GM12874 (cell line): ENCODE results near the gene SPRED3.

Experiments used
- TF ChIP-seq, protein P1 (sequence below): IDR thresholded peaks from 2 replicates; pipeline ENCODE4 v1.5.1; 2011; ENCODE audit warnings: low read depth, mild to moderate bottlenecking, control low read depth, low read length, moderate library complexity; ENCODE audit not compliant: insufficient read depth

The SPRED3 gene

DNA sequence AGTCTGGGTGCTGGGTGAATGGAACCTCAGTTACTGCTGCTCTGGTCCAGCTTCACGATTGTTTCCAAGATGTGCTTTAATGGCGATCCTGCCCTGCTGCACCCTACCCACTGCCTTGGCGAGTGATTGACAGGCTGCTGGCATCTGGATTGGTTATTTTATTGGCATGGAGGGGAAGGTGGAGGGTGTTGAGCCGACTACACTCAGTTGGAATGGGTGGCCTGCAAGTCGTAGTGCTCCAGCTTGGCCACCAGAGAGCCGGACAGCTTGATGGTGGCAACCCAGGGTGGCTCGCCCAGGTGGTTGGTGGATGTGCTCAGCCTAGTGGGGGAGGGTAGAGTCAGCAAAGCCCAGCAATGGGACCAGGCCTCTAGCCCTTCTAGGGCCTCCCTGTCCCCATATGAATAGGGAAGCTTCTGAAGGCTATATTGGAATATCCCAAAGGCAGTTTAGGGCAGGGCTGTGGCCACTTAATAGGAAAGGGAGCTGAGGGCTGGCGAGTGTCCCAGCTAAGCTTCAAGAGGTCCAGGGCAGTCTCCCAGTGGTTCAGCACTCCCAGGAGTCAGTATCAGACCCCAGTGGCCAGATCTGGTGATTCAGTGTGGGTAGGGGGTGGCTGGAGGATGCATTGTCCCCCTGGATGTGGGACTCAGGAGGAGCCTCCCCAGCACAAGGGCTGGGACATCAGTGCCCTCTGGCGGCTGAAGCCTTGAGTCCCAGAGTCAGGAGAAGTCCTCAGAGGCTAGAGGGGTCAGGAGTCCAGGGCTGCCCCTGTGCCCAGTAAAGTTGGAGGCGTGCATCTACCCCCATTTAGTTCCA is 4.1 kb upstream of the SPRED3 start:
- TF ChIP-seq, protein P1, sequence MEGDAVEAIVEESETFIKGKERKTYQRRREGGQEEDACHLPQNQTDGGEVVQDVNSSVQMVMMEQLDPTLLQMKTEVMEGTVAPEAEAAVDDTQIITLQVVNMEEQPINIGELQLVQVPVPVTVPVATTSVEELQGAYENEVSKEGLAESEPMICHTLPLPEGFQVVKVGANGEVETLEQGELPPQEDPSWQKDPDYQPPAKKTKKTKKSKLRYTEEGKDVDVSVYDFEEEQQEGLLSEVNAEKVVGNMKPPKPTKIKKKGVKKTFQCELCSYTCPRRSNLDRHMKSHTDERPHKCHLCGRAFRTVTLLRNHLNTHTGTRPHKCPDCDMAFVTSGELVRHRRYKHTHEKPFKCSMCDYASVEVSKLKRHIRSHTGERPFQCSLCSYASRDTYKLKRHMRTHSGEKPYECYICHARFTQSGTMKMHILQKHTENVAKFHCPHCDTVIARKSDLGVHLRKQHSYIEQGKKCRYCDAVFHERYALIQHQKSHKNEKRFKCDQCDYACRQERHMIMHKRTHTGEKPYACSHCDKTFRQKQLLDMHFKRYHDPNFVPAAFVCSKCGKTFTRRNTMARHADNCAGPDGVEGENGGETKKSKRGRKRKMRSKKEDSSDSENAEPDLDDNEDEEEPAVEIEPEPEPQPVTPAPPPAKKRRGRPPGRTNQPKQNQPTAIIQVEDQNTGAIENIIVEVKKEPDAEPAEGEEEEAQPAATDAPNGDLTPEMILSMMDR: no peak

DNA sequence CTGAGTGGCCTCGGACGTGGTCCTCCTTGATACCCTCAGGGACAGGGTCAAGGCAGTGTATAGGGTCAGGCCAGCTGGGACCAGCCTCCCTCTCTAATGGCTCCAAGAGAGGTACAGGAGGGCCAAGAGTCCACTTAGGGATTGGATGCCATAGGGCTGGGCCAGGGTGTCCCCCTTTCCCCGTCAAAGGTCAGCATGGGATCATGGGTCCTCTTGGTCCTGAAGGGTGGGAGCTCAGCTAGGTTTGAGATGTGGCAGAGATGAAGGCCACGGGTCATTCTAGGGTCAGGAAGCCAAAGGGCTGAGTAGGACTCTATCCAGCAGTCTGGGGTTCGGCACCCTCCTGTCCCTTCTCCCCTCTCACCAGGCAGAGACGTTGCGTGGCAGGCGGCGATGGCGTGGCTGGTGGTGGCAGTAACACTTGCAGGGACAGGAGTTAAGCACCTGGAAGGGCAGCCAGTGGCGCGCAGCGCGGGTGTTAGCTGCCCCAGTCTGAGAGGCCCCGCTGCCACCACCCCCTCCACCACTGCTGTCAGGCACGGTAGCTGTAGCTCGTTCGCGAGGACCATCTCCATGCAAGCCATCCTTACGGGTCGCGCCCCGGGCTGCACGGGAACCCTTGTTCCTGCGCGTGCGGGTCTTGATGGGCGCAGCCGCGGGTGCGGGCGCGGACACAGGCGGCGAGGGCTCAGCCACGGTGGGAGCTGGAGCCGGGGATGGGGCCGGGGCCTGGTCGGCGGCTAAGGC is 3.3 kb upstream of the SPRED3 start:
- TF ChIP-seq, protein P1: no peak

DNA sequence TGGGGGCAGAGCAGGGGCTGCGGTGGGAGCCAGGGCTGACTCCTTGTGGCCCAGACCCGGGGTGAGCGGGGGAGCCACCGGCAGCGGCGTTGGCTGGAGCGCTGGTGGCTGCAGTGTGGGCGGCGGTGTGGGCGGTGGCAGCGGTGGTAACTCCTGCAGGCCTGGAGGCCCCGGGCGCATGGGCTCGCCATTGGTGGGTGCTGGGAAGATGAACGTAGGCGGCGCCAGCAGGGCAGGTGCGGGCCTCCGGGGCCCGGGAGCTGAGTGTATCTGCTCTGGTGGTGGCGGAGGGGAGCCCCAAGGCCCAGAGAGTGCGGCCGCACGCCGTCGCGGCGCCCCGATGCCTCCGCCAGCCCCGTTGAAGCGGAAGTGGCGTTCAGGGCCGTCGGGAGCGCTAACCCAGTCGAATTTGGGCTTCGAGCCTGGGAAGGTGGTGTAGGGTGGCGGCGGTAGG is 2.7 kb upstream of the SPRED3 start:
- TF ChIP-seq, protein P1: no peak

DNA sequence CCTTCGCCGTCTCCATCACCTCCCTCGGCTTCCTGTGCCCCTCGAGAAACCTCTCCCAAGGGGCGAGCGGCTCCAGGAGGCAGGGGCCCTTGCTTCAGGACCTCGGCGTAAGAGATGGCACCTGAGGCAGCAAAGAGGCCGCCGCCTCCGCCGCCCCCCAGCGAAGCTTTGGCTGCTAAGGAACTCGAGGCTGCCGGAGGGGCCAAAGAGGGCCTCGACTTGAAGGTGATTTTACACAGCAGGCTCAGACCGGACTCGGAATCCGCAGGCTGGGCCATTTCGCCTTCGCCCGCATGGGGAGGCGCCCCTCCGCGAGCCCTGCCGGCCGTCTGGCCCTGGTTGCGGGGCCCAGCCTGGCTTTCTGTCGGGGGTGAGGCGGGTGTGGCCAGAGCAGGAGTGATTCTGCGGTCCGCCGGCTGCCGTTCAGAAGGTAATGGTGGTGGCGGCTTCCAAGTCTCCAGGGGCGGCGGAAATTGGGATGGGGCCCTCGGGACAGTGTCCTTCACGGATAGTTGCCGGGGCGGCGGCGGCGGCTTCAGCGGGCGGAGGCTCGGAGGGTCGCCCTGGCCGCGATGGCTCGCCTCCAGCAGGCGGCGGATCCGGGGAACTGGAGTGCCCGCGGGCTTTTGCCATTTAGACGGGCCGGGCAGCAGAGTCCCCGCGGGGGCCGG is 2.1 kb upstream of the SPRED3 start:
- TF ChIP-seq, protein P1: no peak

DNA sequence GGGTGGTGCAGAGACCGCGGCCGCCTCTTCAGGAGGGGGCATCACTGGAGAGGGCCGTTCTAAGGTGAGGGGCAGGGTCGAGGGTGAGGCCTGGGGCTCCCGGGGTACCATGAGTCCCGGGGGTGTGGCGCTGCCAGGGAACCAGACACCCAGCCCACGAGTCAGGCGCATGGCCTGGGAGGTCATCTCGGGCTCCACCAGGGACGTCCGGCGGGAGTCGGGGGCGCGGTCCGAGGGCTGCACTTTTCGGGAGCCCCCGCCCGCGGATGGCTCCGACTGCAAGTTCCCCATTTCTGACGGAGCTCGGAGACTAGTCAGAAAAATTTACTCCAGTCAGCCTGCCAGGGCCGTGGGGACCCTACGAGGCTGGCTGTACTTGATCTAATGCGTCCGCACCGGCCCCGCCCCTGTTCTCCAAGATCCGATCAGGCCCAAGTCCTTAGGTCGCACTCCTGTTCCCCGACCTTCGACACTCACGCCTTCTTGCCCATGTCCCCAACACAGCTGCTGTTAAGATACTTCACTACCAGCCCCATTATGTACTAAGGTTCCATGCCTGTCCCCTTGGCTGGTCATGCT is 1.4 kb upstream of the SPRED3 start:
- TF ChIP-seq, protein P1: no peak

DNA sequence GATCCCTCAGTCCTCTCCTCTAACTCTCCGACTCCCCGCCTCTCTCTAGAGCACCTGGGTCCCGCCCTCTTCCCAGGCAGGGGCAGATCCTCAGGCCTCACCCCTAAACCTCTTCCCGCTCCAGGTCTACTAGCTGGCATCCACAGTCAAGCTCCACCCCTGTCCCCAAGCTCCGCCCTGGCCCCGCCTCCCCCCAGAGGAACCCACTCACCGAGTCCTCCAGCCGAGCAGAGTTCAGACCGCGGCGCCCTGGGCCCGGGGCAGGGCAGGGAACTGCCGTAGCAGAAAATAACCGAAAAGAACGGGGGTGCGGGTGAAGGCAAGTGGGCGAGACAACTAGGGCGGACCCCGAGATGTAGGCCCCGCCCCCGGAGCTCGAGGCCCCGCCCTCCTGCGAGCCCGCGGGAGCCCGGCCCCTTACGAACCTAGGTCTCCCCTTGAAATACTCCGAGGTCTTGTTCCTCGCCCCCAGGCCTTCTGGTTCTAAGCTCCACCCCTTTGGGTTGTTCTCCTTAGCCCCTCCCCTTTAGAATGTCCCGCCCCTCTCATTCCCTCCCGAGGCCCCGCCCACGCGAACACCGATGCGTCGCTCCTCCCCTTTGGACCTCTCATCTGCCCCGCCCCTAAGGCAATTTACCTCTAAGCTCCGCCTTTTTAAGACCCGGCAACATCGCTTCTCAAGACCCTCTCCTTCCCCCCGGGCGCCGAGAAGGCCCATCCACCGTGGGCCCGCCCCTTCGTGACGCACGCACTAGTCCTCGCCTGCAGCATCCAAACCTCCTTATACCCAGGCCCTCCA is 748 bp upstream of the SPRED3 start, which contains the start of gene GGN:
Gene GGN (minus strand): TSS at position 485 of the 799 bp plus-strand sequence. CDS start 773 bp downstream, outside the sequence.
- TF ChIP-seq, protein P1: no peak
